ENCODE measurements around the gene SLC4A4.

The SLC4A4 gene

GRCh38 chr4:71554025-71554424 is 215.2 kb downstream of the SLC4A4 start:
- H3F3A ChIP-seq (ENCODE audit: control insufficient read depth, insufficient read depth), result no peaks in the 10 kb centered on the region
- no peaks in the 10 kb centered on the region for H4K20me1 ChIP-seq (ENCODE audit: control insufficient read depth, insufficient read depth, low read depth, low read length)
- no peaks in the 10 kb centered on the region for H3K9me3 ChIP-seq (ENCODE audit: control insufficient read depth, insufficient read depth, low read length)
- H3K4me3 ChIP-seq (ENCODE audit: low read length), result no peak overlapping the region
- no peak for TF ChIP-seq CTCF (IDR thresholded peaks at IDR 0.05; ENCODE audit: low read depth, low read length, poor library complexity, severe bottlenecking)
- TF ChIP-seq EZH2phosphoT487 (IDR thresholded peaks at IDR 0.05; ENCODE audit: borderline replicate concordance, low read length), result no peak
- no peaks in the 10 kb centered on the region for H3K9me2 ChIP-seq (replicated peaks; ENCODE audit: control insufficient read depth, low read length)
- no peaks in the 10 kb centered on the region for H3K4me1 ChIP-seq (ENCODE audit: control insufficient read depth, low read length)
- H3K4me2 ChIP-seq (ENCODE audit: low read length), result no peak overlapping the region
- H3K79me2 ChIP-seq (ENCODE audit: control insufficient read depth, low read length), result no peaks in the 10 kb centered on the region
- H3K36me3 ChIP-seq (ENCODE audit: control insufficient read depth, low read length), result no peaks in the 10 kb centered on the region
- 0 out of 2 replicates have a peak, but pooled peaks cover 3% of the 10 kb centered on the region for H3K27me3 ChIP-seq (ENCODE audit: control insufficient read depth, low read length)
- no peak overlapping the region for H3K27ac ChIP-seq (ENCODE audit: low read depth, low read length)

GRCh38 chr4:71558248-71558647 is 219.4 kb downstream of the SLC4A4 start:
- TF ChIP-seq CTCF (IDR thresholded peaks at IDR 0.05; ENCODE audit: low read depth, low read length, poor library complexity, severe bottlenecking), result no peak
- TF ChIP-seq EZH2phosphoT487 (IDR thresholded peaks at IDR 0.05; ENCODE audit: borderline replicate concordance, low read length), result no peak
- Histone ChIP-seq H3K27ac (ENCODE audit: low read depth, low read length) (no peak overlapping the region), H4K20me1 (ENCODE audit: control insufficient read depth, insufficient read depth, low read depth, low read length) (no peaks in the 10 kb centered on the region), H3K4me3 (ENCODE audit: low read length) (no peak overlapping the region), H3K9me3 (ENCODE audit: control insufficient read depth, insufficient read depth, low read length) (no peaks in the 10 kb centered on the region), H3F3A (ENCODE audit: control insufficient read depth, insufficient read depth) (no peaks in the 10 kb centered on the region), H3K9me2 (replicated peaks; ENCODE audit: control insufficient read depth, low read length) (no peaks in the 10 kb centered on the region), H3K36me3 (ENCODE audit: control insufficient read depth, low read length) (no peaks in the 10 kb centered on the region), H3K79me2 (ENCODE audit: control insufficient read depth, low read length) (no peaks in the 10 kb centered on the region), H3K27me3 (ENCODE audit: control insufficient read depth, low read length) (no peaks in the 10 kb centered on the region), H3K4me2 (ENCODE audit: low read length) (no peak overlapping the region), H3K4me1 (ENCODE audit: control insufficient read depth, low read length) (no peaks in the 10 kb centered on the region)

GRCh38 chr4:71559957-71560571 is 221.2 kb downstream of the SLC4A4 start:
- Histone ChIP-seq H3K27ac (ENCODE audit: low read depth, low read length) (no peak overlapping the region), H3K4me3 (ENCODE audit: low read length) (no peak overlapping the region), H3K9me2 (replicated peaks; ENCODE audit: control insufficient read depth, low read length) (no peaks in the 10 kb centered on the region), H3K36me3 (ENCODE audit: control insufficient read depth, low read length) (no peaks in the 10 kb centered on the region), H3K4me2 (ENCODE audit: low read length) (no peak overlapping the region), H4K20me1 (ENCODE audit: control insufficient read depth, insufficient read depth, low read depth, low read length) (no peaks in the 10 kb centered on the region), H3K4me1 (ENCODE audit: control insufficient read depth, low read length) (no peaks in the 10 kb centered on the region), H3K9me3 (ENCODE audit: control insufficient read depth, insufficient read depth, low read length) (no peaks in the 10 kb centered on the region), H3K79me2 (ENCODE audit: control insufficient read depth, low read length) (no peaks in the 10 kb centered on the region), H3F3A (ENCODE audit: control insufficient read depth, insufficient read depth) (no peaks in the 10 kb centered on the region), H3K27me3 (ENCODE audit: control insufficient read depth, low read length) (no peaks in the 10 kb centered on the region)
- no peak for TF ChIP-seq EZH2phosphoT487 (IDR thresholded peaks at IDR 0.05; ENCODE audit: borderline replicate concordance, low read length)
- TF ChIP-seq CTCF (IDR thresholded peaks at IDR 0.05; ENCODE audit: low read depth, low read length, poor library complexity, severe bottlenecking), result no peak
